ENCODE measurements around the gene LEMD2.

DNA sequence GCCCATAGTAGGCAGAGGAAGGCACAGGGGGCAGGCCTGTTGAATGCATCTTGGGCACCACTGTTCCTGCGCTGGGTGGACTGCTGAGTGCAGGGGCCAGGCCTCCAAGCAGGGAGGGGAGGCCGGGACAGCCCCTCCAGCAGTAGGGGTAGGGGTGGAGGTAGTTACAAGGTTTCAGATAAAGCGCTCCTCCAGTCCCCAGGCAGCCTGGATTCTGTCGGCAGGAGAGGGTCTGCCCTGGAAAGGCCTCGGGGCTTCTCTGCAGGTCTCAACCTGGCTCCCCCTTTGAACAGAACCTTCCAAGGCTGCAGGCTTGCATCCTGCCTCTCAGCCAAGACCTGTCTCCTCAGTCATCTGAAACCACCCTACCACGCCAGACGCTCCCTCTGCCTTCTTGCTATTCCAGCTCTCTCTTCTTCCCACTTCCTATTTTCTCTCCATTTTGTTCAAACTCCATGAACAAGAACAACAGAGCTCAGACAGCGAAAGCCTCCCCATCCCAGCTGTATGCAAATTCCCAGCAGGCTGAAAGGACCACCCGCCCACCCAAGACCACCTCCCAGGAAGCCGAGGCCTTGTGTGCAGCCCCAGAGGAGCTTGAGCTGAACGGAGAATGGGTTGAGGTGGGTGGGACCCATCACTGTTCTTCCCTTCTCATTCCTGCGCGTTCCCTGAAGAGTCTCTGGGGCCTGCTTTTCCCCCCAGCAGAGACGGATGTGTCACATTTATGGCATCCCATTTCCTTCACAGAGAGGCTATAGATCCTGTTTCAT is 13.4 kb upstream of the LEMD2 start:
- TF ChIP-seq, protein P1, sequence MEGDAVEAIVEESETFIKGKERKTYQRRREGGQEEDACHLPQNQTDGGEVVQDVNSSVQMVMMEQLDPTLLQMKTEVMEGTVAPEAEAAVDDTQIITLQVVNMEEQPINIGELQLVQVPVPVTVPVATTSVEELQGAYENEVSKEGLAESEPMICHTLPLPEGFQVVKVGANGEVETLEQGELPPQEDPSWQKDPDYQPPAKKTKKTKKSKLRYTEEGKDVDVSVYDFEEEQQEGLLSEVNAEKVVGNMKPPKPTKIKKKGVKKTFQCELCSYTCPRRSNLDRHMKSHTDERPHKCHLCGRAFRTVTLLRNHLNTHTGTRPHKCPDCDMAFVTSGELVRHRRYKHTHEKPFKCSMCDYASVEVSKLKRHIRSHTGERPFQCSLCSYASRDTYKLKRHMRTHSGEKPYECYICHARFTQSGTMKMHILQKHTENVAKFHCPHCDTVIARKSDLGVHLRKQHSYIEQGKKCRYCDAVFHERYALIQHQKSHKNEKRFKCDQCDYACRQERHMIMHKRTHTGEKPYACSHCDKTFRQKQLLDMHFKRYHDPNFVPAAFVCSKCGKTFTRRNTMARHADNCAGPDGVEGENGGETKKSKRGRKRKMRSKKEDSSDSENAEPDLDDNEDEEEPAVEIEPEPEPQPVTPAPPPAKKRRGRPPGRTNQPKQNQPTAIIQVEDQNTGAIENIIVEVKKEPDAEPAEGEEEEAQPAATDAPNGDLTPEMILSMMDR (IDR thresholded peaks at IDR 0.05), result no peak
- no peak for TF ChIP-seq POLR2A (IDR thresholded peaks at IDR 0.05)
